Measurements from ENCODE around the gene SECISBP2L.

- TF ChIP-seq SP1 (IDR thresholded peaks at IDR 0.05): no peak
- TF ChIP-seq HDGF (IDR thresholded peaks at IDR 0.05; ENCODE audit: borderline replicate concordance): no peak
These were observed 90.9 kb downstream of the SECISBP2L start for GRCh38 chr15:48955370-48955769.

Data from HEK293T (cell line).